ENCODE results near the gene AGMO. TPM values are rescaled to one million over a fixed set of nuclear protein-coding genes. Genes with fewer than 3 reads are reported as not detected.
A peak's percentile ranks its signal among the peaks of the same experiment; 100 is the strongest.

The AGMO gene
- total RNA-seq, 1 donor from 2014 or later = 0.34 TPM

DNA sequence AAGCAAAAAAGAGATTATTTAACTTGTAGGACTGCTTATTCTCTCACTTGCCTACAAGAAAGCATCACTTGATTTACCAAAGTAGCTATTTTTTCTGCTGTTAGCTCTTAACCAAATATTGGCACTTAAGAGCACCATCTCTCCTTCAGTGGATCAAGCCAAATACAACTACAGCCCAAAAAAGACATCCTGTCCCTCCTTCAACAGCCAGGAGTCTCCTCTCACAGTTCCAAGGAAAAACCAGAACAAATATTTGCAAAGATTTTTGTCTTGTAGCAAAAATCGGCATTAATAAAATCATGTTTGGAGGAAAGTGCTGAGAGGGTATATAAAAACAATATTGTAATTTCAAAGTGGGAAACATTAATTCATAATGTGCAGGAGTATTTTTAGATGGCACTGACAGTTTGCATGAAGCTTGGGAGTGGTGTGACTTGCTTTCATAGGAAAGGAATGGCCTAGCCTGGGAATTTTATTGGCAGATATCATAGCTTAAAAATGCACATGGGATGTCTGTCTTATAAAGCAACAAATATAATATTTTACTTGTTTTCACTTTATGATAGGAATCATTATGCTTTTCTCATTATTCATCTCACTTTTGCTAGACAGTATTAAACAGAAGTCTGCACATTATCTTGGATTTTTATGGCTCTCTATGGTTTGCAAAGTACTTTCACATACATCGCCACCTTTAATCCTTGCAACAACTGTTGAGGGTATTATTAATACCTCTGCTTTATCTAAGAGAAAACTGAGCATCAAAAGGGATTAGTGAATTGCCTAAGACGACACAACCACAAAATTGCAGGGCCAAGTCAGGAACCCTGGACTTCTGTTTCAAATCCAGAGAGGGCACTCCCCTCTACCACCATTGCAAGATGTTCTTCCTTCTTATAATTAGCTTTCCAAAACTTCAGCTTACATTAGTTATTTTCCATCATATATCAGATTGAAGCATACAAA, 103.5 kb downstream of the AGMO start:
- H3K27me3 ChIP-seq (ENCODE audit: insufficient read depth, low read length) = no peaks in the 10 kb centered on the region
- no peak overlapping the region for H3K4me3 Mint-ChIP-seq (ENCODE audit: unreplicated experiment)
- no peak overlapping the region for H3K4me3 ChIP-seq (ENCODE audit: insufficient read depth, low read depth, low read length)
- H3K4me2 ChIP-seq (ENCODE audit: low read length) = no peak overlapping the region
- no peaks in the 10 kb centered on the region for H3K9me3 ChIP-seq (ENCODE audit: insufficient read depth, low read depth, low read length)
- H2AFZ ChIP-seq (ENCODE audit: low read depth, low read length) = no peak overlapping the region
- H3K4me1 Mint-ChIP-seq (ENCODE audit: low read depth, unreplicated experiment) = peaks cover 25% of the 10 kb centered on the region
- DNase-seq (ENCODE audit: low read depth) (no peak), FAIRE-seq (peak; percentile 49)
- no peaks in the 10 kb centered on the region for H3K9me3 Mint-ChIP-seq (ENCODE audit: unreplicated experiment)
- no peak for TF ChIP-seq EZH2 (IDR thresholded peaks at IDR 0.05; ENCODE audit: insufficient read depth, low read length)
- TF ChIP-seq, protein P1, sequence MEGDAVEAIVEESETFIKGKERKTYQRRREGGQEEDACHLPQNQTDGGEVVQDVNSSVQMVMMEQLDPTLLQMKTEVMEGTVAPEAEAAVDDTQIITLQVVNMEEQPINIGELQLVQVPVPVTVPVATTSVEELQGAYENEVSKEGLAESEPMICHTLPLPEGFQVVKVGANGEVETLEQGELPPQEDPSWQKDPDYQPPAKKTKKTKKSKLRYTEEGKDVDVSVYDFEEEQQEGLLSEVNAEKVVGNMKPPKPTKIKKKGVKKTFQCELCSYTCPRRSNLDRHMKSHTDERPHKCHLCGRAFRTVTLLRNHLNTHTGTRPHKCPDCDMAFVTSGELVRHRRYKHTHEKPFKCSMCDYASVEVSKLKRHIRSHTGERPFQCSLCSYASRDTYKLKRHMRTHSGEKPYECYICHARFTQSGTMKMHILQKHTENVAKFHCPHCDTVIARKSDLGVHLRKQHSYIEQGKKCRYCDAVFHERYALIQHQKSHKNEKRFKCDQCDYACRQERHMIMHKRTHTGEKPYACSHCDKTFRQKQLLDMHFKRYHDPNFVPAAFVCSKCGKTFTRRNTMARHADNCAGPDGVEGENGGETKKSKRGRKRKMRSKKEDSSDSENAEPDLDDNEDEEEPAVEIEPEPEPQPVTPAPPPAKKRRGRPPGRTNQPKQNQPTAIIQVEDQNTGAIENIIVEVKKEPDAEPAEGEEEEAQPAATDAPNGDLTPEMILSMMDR (IDR thresholded peaks at IDR 0.05; ENCODE audit: insufficient read depth, low read depth, low read length) = no peak
- no peaks in the 10 kb centered on the region for H4K20me1 ChIP-seq (ENCODE audit: insufficient read depth, low read length)
- no peaks in the 10 kb centered on the region for H3K4me1 ChIP-seq (ENCODE audit: insufficient read depth, low read length)
- no peak overlapping the region for H3K9ac ChIP-seq (ENCODE audit: low read length)
- H3K36me3 Mint-ChIP-seq (ENCODE audit: low read depth, unreplicated experiment) = no peaks in the 10 kb centered on the region
- no peaks in the 10 kb centered on the region for H3K27me3 Mint-ChIP-seq (ENCODE audit: low read depth, unreplicated experiment)
- no peaks in the 10 kb centered on the region for H3K36me3 ChIP-seq (ENCODE audit: insufficient read depth, low read length)
- H3K27ac ChIP-seq (ENCODE audit: low read depth, low read length) = no peak overlapping the region
- H3K27ac Mint-ChIP-seq (ENCODE audit: unreplicated experiment) = no peak overlapping the region
- no peaks in the 10 kb centered on the region for H3K79me2 ChIP-seq (ENCODE audit: insufficient read depth, low read length)

DNA sequence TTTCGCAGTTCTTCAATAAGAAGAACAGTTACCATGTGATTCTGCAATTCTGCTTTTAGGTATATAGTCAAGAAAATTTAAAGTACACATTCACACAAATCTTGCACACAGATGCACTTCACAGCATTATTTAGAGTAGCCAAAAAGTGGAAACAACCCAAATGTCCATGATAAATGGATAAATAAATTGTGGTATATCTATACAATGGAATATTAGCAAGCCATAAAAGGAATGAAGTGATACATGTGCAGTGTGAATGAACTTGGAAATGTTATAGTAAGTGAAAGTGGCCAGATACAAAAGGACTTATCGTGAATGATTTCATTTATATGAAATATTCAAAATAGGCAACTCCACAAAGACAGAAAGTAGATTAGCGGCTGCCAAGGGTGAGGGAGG, 109.1 kb downstream of the AGMO start:
- Histone ChIP-seq H4K20me1 (ENCODE audit: insufficient read depth, low read length) (no peaks in the 10 kb centered on the region), H3K4me2 (ENCODE audit: low read length) (no peak overlapping the region), H3K9ac (ENCODE audit: low read length) (no peak overlapping the region), H3K9me3 (ENCODE audit: insufficient read depth, low read depth, low read length) (no peaks in the 10 kb centered on the region), H3K4me1 (ENCODE audit: insufficient read depth, low read length) (no peaks in the 10 kb centered on the region), H3K27ac (ENCODE audit: low read depth, low read length) (no peak overlapping the region), H2AFZ (ENCODE audit: low read depth, low read length) (no peak overlapping the region), H3K79me2 (ENCODE audit: insufficient read depth, low read length) (no peaks in the 10 kb centered on the region), H3K4me3 (ENCODE audit: insufficient read depth, low read depth, low read length) (no peak overlapping the region), H3K36me3 (ENCODE audit: insufficient read depth, low read length) (no peaks in the 10 kb centered on the region), H3K27me3 (ENCODE audit: insufficient read depth, low read length) (no peaks in the 10 kb centered on the region)
- Mint-ChIP-seq H3K4me1 (ENCODE audit: low read depth, unreplicated experiment) (peaks cover 2% of the 10 kb centered on the region), H3K27ac (ENCODE audit: unreplicated experiment) (no peak overlapping the region), H3K36me3 (ENCODE audit: low read depth, unreplicated experiment) (no peaks in the 10 kb centered on the region), H3K4me3 (ENCODE audit: unreplicated experiment) (no peak overlapping the region), H3K27me3 (ENCODE audit: low read depth, unreplicated experiment) (no peaks in the 10 kb centered on the region), H3K9me3 (ENCODE audit: unreplicated experiment) (no peaks in the 10 kb centered on the region)
- FAIRE-seq (no peak), DNase-seq (ENCODE audit: low read depth) (no peak)
- TF ChIP-seq EZH2 (IDR thresholded peaks at IDR 0.05; ENCODE audit: insufficient read depth, low read length) = no peak
- TF ChIP-seq, protein P1 (IDR thresholded peaks at IDR 0.05; ENCODE audit: insufficient read depth, low read depth, low read length) = no peak

DNA sequence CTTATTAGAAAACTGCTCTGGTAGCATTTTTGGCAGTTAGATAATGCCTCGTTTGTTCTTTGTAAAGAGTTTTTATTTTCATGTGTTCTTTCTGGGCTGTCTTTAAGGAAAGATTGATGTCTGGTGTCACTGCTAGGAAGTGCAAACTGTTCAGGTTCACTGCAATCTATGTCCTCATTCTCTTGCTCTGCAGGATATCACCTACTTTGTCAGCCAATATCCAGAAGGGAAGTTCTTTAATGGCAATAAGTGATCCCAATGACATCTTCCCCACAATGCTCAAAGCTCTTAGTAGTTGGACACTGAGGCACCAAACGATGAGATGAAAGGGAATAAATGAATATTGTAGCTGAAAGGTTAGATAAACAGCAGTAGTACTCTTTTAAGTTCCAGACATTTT, 115.1 kb downstream of the AGMO start:
- DNase-seq (ENCODE audit: low read depth) = no peak
- Histone ChIP-seq H3K4me1 (ENCODE audit: insufficient read depth, low read length) (no peaks in the 10 kb centered on the region), H4K20me1 (ENCODE audit: insufficient read depth, low read length) (no peaks in the 10 kb centered on the region), H3K27me3 (ENCODE audit: insufficient read depth, low read length) (no peaks in the 10 kb centered on the region), H3K9me3 (ENCODE audit: insufficient read depth, low read depth, low read length) (no peaks in the 10 kb centered on the region), H3K9ac (ENCODE audit: low read length) (no peak overlapping the region), H3K36me3 (ENCODE audit: insufficient read depth, low read length) (no peaks in the 10 kb centered on the region), H3K4me2 (ENCODE audit: low read length) (no peak overlapping the region), H3K79me2 (ENCODE audit: insufficient read depth, low read length) (no peaks in the 10 kb centered on the region), H3K4me3 (ENCODE audit: insufficient read depth, low read depth, low read length) (no peak overlapping the region), H2AFZ (ENCODE audit: low read depth, low read length) (no peak overlapping the region), H3K27ac (ENCODE audit: low read depth, low read length) (no peak overlapping the region)
- H3K4me3 Mint-ChIP-seq (ENCODE audit: unreplicated experiment) = no peak overlapping the region
- TF ChIP-seq, protein P1 (IDR thresholded peaks at IDR 0.05; ENCODE audit: insufficient read depth, low read depth, low read length) = no peak
- no peak for FAIRE-seq
- no peak overlapping the region for H3K27ac Mint-ChIP-seq (ENCODE audit: unreplicated experiment)
- no peaks in the 10 kb centered on the region for H3K27me3 Mint-ChIP-seq (ENCODE audit: low read depth, unreplicated experiment)
- no peaks in the 10 kb centered on the region for H3K4me1 Mint-ChIP-seq (ENCODE audit: low read depth, unreplicated experiment)
- no peaks in the 10 kb centered on the region for H3K9me3 Mint-ChIP-seq (ENCODE audit: unreplicated experiment)
- H3K36me3 Mint-ChIP-seq (ENCODE audit: low read depth, unreplicated experiment) = no peaks in the 10 kb centered on the region
